Cerebellar cortex (tissue), 1 donor: ENCODE data around the gene WDR38.

Source experiments
- DNase-seq: peaks from one replicate; pipeline ENCODE4 v3.0.0-alpha.2; 2015; ENCODE audit warnings: low spot score

The WDR38 gene

GRCh38 chr9:124852829-124853531, at the start of gene WDR38:
Gene WDR38, plus strand, starts transcription at chr9:124853460. Its CDS starts 72 bp downstream, at chr9:124853532.
- DNase-seq: peak; percentile 71

- no peak for DNase-seq
These were observed 49.3 kb upstream of the WDR38 start for GRCh38 chr9:124803911-124804310.

- DNase-seq: no peak
These were observed 48.1 kb upstream of the WDR38 start for GRCh38 chr9:124805186-124805585.

GRCh38 chr9:124808246-124808956, 44.9 kb upstream of the WDR38 start:
- no peak for DNase-seq

DNA sequence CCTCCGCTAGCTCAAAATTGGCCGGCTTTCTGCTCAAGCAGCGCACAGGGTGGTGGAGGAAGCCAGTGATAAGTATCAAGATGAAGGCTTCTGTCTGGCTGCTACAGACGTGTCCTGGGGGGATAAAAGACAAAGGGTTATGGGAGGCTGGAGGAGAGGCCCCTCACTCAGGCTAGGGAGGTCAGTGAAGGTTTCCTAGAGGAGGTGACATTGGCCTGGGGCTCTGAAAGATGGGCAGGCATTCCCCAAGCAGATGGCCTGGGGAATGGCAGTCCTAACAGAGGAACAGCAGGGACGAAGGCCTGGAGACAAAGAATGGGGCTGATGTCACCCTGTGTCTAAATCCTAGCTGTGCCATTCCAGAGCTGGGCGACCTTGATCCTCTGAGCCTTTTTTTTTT, 44.0 kb upstream of the WDR38 start:
- no peak for DNase-seq

GRCh38 chr9:124809741-124810500, 43.3 kb upstream of the WDR38 start:
- DNase-seq: no peak

DNA sequence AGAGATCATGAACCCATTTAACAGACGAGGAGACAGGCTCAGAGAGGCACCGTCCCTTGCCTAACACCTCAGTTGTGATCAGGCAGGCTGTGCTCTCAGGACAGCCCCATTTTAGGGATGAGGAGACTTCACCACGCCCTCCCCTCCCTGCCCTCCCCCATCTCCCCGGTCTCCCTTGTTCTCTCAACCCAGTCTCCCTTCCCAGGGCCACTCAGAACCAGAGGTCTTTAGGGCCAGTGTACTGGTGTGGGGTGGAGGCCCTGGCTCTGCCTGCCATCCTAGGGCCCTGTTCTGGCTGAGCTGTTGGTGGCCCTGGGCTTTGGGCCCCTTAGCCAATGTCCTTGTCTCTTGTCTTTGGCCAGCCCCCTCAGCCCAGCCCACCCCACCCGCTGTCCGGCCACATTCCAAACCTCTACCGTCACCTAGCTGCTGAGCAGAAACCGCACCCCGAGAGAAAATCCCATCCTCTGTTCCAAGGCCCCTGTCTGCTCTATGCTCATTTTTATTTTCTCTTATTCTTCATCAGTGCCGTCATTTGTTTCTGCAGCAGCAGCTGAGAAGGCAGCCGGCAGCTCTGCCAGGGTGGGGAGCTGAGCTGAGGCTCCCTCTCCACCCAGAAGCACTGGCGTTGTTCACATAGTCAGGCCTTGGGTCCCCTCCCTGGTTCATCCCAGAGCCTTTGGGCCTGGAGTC, 42.5 kb upstream of the WDR38 start:
- DNase-seq: peak; percentile 47

GRCh38 chr9:124812441-124812876, 40.8 kb upstream of the WDR38 start:
- DNase-seq: peak; percentile 17

- DNase-seq: no peak
These were observed 40.2 kb upstream of the WDR38 start for GRCh38 chr9:124813041-124813440.

- no peak for DNase-seq
These were observed 39.6 kb upstream of the WDR38 start for GRCh38 chr9:124813501-124814163.

GRCh38 chr9:124814164-124814535, 39.1 kb upstream of the WDR38 start:
- no peak for DNase-seq

GRCh38 chr9:124815601-124816000, 37.7 kb upstream of the WDR38 start:
- no peak for DNase-seq

DNA sequence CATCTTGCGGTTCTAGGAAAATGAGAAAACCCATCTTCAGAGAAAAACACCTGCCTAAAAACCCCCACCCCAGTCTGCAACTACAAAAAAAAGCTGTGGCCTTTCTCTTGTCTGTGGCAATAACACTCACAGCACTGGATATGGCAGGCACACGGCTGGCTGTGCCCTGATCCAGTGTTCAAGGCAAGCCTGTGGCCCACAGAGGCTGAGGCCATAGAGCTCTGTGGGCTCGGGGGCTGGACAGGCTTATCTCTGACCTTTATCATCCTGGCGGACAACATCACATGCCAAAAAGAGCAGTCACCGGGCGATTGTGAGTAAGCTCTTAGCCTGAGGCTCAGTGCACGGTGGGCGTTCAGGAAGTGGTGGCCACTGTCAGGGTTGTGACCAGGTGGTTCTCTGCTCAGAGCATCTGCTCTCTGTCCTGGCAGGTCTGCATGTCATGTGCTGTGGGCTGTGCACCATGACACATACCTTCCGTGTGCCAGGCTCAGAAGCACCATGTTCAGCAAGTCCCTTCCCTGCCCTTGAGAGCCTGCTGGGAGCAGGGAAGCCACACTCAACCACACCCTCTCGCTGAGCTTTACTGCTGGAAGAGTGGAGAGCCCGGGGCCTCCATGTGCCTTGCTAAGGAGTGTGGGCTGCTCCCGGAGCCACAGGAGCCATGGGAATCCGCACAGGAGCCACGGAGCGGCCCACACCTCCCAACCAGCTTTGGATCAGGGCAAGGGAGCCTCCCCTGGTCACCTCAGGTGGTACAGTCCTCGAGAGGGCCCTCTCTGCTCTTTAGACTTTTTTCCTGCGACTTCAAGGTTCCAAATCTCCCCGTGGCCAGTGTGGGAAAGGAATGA, 34.6 kb upstream of the WDR38 start:
- DNase-seq: peak; percentile 26

DNA sequence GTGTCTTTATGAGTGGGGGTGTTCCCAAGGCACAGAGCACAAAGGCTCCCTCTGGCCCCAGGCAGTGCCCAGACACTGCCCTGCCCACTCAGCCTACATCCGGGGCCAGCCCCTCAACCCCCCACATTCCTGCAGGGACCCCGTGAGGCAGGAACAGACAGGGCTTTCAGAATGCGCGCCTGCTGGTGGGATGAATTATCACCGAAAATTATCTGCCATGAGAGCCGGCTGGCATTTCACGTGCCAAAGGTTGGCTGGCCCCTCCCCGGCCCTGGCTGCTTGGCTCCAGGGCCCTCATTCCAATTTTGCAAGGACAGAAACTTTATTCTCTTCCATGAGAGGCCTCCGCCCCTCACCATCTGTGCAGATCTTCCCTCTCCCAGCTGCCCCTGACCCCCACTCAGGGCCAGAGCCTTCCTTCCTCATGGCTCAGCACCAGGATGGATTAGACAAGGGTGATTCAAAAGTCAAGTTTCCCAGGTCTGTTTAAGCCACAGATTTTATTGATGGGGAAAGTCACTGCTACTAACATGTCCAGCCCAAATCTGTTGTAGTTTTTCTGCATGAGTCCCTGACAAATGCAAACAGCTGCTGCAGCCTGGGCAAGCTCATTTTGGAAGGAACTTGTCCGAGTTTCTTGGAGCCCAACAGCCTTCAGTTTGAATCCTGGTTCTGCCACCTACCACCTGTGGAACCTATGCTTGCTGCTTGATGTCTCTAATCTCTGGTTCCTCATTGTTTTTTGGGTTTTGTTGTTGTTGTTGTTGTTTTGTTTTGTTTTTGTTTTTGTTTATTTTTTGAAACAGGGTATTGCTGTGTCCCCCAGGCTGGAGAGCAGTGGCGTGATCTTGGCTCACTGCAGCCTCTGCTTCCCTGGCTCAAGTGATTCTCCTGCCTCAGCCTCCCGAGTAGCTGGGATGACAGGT, 32.3 kb upstream of the WDR38 start:
- no peak for DNase-seq

GRCh38 chr9:124828489-124829333, 24.5 kb upstream of the WDR38 start:
- DNase-seq: no peak

DNA sequence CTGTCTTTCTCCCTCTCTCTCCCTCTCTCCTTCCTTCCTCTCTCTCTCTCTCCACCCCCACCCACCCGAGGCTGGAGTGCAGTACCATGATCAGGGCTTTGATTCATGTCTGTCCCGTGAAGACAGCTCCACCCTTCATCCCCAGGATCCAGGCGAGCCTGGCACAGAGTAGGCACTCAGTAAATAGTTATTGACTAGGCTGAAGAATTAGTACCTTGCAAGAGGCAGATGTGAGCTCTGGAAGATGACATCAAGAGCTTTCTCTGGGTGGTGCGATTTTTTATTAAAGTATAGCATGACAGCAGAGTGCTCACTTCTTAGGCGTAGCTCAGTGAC, 24.0 kb upstream of the WDR38 start:
- no peak for DNase-seq

DNA sequence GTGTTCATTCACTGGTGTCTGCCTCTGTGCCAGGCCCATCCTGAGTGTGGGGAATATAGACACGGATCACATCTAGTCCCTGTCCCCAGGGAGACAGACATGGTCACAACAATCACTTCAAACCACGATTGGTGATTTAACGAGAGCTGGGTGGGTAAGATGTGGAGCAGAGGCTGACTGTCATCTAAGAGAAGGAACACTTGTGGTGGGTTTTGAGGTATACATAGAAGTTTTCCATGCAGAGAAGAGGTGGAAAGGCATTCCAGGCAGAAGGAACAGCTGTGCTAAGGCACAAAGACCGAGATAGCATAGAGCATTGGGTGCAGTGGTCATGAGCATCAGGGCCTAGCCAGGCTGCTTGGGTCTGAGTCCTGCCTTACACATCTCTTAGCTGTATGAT, 22.7 kb upstream of the WDR38 start:
- no peak for DNase-seq

DNA sequence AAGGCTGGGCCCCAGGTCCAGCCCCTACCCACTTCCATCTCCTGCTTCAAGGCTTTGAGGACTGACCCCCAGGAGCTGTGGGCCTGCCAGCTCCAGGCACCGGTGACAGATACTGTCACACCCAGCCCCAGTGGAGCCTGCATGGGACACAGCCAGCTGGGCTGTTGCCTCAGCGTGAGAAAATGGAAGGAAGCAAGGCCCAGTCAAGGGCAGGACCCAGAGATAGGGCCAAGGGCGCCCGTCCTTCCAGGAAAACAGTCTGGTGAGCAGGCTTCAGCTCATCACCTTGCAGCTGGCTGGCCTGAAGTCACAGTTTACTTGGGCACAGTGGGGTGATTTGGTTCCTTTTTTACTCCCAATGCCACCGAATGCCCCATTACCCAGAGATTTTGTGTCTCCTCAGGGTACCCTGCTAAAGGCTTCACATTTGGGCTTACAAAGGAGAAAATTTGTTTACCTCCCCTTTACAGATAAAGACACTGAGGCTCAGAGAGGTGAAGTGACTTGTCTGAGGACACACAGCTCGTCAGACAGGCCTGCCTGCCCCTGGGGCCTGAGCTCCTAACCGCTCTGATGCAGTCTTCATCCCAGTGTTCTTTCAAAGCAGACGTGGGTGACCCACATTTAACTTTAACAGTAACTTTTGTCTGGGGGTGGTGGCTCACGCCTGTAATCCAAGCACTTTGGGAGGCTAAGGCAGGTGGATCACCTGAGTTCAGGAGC, 21.5 kb upstream of the WDR38 start:
- DNase-seq: no peak
